SK-N-SH treated with all-trans-retinoic acid at 6 μM for 48 hours (cell line): ENCODE measurements around the gene REPS2.

Experiments
- ATAC-seq: fragments of 200-7000 bp; cut with Tn5 transposase; 3 replicates; pipeline ENCODE4 v1.9.1; 2020; ENCODE audit warnings: mild to moderate bottlenecking, moderate library complexity
- ARNTL ChIP-seq: fragments of 450-650 bp; formaldehyde crosslinking; IDR thresholded peaks from 2 replicates; pipeline ENCODE4 v1.5.0; 2020; ENCODE audit warnings: low read depth, mild to moderate bottlenecking, moderate library complexity, borderline replicate concordance
- BACH2 ChIP-seq: fragments of 250-450 bp; sonication (Bioruptor Pico); IDR thresholded peaks from 2 replicates; pipeline ENCODE4 v1.9.0; 2021; ENCODE audit warnings: mild to moderate bottlenecking, borderline replicate concordance
- CREB5 ChIP-seq: fragments of 250-450 bp; sonication (Bioruptor Pico); IDR thresholded peaks from 2 replicates; pipeline ENCODE4 v1.5.1; 2020; ENCODE audit warnings: low read depth, mild to moderate bottlenecking, moderate library complexity
- CSDC2 ChIP-seq: fragments of 250-450 bp; sonication (Bioruptor Pico); IDR thresholded peaks from 2 replicates; pipeline ENCODE4 v1.5.0; 2020; ENCODE audit warnings: mild to moderate bottlenecking, moderate library complexity
- CSRNP3 ChIP-seq: fragments of 250-450 bp; sonication (Bioruptor Pico); IDR thresholded peaks from 2 replicates; pipeline ENCODE4 v1.5.1; 2021; ENCODE audit warnings: mild to moderate bottlenecking, moderate library complexity
- ESRRG ChIP-seq: fragments of 250-450 bp; sonication (Bioruptor Pico); IDR thresholded peaks from 2 replicates; pipeline ENCODE4 v1.6.1; 2021; ENCODE audit warnings: mild to moderate bottlenecking
- GLIS3 ChIP-seq: fragments of 250-450 bp; sonication (Bioruptor Pico); IDR thresholded peaks from 2 replicates; pipeline ENCODE4 v1.5.0; 2020; ENCODE audit warnings: mild to moderate bottlenecking, moderate library complexity
- ISL1 ChIP-seq: fragments of 250-450 bp; sonication (Bioruptor Pico); IDR thresholded peaks from 2 replicates; pipeline ENCODE4 v2.1.2; 2022; ENCODE audit warnings: mild to moderate bottlenecking, moderate library complexity
- OSR1 ChIP-seq: fragments of 250-450 bp; sonication (Bioruptor Pico); IDR thresholded peaks from 2 replicates; pipeline ENCODE4 v1.8.0; 2022; ENCODE audit warnings: moderate library complexity, mild to moderate bottlenecking, inconsistent platforms
- PPARA ChIP-seq: fragments of 250-450 bp; sonication (Bioruptor Pico); IDR thresholded peaks from 2 replicates; pipeline ENCODE4 v1.5.0; 2020; ENCODE audit warnings: mild to moderate bottlenecking, borderline replicate concordance
- RARB ChIP-seq: fragments of 250-450 bp; sonication (Bioruptor Pico); IDR thresholded peaks from 2 replicates; pipeline ENCODE4 v1.8.0; 2021; ENCODE audit warnings: mild to moderate bottlenecking, moderate library complexity
- SNAI2 ChIP-seq: fragments of 250-450 bp; sonication (Bioruptor Pico); IDR thresholded peaks from 2 replicates; pipeline ENCODE4 v1.5.0; 2020; ENCODE audit warnings: mild to moderate bottlenecking, moderate library complexity
- TCF4 ChIP-seq: fragments of 250-450 bp; sonication (Bioruptor Pico); IDR thresholded peaks from 2 replicates; pipeline ENCODE4 v1.8.0; 2021; ENCODE audit warnings: mild to moderate bottlenecking, moderate library complexity, borderline replicate concordance
- TSHZ2 ChIP-seq: fragments of 250-450 bp; sonication (Bioruptor Pico); IDR thresholded peaks from 2 replicates; pipeline ENCODE4 v1.5.0; 2020; ENCODE audit warnings: mild to moderate bottlenecking, moderate library complexity
- ZC3H10 ChIP-seq: fragments of 250-450 bp; sonication (Bioruptor Pico); IDR thresholded peaks from 2 replicates; pipeline ENCODE4 v1.5.1; 2021; ENCODE audit warnings: mild to moderate bottlenecking, moderate library complexity
- ZFP30 ChIP-seq: fragments of 450-650 bp; formaldehyde crosslinking; IDR thresholded peaks from 2 replicates; pipeline ENCODE4 v1.5.0; 2022; ENCODE audit warnings: mild to moderate bottlenecking, moderate library complexity
- ZNF565 ChIP-seq: fragments of 450-650 bp; formaldehyde crosslinking; conservative IDR thresholded peaks from 2 replicates; pipeline ENCODE4 v1.5.0; 2020; ENCODE audit warnings: low read depth, mild to moderate bottlenecking, moderate library complexity
- ZNF70 ChIP-seq: fragments of 450-650 bp; formaldehyde crosslinking; IDR thresholded peaks from 2 replicates; pipeline ENCODE4 v1.5.0; 2020; ENCODE audit warnings: mild to moderate bottlenecking, moderate library complexity
- ZNF8 ChIP-seq: fragments of 450-650 bp; formaldehyde crosslinking; IDR thresholded peaks from 2 replicates; pipeline ENCODE4 v1.5.0; 2020; ENCODE audit warnings: mild to moderate bottlenecking, moderate library complexity
- TF ChIP-seq, protein P1 (sequence below): fragments of 250-450 bp; sonication (Bioruptor Pico); IDR thresholded peaks from 2 replicates; pipeline ENCODE4 v1.8.0; 2020; ENCODE audit warnings: mild to moderate bottlenecking, moderate library complexity, borderline replicate concordance
- TF ChIP-seq, protein P2 (sequence below): fragments of 250-450 bp; sonication (Bioruptor Pico); IDR thresholded peaks from 2 replicates; pipeline ENCODE4 v1.8.0; 2021; ENCODE audit warnings: low read depth, mild to moderate bottlenecking, moderate library complexity, borderline replicate concordance

REPS2 gene

GRCh38 chrX:16946361-16946964, at the start of gene REPS2:
Gene REPS2 (plus strand): TSS chrX:16946658. CDS start chrX:16946862, 204 bp downstream.
- TF ChIP-seq CREB5 (no peak), ISL1 (CRISPR knock-in tag) (no peak), OSR1 (CRISPR knock-in tag) (no peak), TSHZ2 (no peak), CSDC2 (CRISPR knock-in tag) (no peak), SNAI2 (CRISPR knock-in tag) (no peak), ESRRG (no peak), CSRNP3 (CRISPR knock-in tag) (no peak), RARB (CRISPR knock-in tag) (no peak), ZC3H10 (no peak), ZNF8 (no peak), ZNF565 (CRISPR knock-in tag) (no peak), BACH2 (no peak), PPARA (CRISPR knock-in tag) (no peak), ARNTL (no peak), ZFP30 (CRISPR knock-in tag) (no peak), ZNF70 (CRISPR knock-in tag) (no peak)
- TF ChIP-seq, protein P1, sequence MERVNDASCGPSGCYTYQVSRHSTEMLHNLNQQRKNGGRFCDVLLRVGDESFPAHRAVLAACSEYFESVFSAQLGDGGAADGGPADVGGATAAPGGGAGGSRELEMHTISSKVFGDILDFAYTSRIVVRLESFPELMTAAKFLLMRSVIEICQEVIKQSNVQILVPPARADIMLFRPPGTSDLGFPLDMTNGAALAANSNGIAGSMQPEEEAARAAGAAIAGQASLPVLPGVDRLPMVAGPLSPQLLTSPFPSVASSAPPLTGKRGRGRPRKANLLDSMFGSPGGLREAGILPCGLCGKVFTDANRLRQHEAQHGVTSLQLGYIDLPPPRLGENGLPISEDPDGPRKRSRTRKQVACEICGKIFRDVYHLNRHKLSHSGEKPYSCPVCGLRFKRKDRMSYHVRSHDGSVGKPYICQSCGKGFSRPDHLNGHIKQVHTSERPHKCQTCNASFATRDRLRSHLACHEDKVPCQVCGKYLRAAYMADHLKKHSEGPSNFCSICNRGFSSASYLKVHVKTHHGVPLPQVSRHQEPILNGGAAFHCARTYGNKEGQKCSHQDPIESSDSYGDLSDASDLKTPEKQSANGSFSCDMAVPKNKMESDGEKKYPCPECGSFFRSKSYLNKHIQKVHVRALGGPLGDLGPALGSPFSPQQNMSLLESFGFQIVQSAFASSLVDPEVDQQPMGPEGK (CRISPR knock-in tag), result no peak
- TF ChIP-seq, all 23 proteins: peak for 0
- ATAC-seq, result peak; percentile 96

- TF ChIP-seq, protein P2, sequence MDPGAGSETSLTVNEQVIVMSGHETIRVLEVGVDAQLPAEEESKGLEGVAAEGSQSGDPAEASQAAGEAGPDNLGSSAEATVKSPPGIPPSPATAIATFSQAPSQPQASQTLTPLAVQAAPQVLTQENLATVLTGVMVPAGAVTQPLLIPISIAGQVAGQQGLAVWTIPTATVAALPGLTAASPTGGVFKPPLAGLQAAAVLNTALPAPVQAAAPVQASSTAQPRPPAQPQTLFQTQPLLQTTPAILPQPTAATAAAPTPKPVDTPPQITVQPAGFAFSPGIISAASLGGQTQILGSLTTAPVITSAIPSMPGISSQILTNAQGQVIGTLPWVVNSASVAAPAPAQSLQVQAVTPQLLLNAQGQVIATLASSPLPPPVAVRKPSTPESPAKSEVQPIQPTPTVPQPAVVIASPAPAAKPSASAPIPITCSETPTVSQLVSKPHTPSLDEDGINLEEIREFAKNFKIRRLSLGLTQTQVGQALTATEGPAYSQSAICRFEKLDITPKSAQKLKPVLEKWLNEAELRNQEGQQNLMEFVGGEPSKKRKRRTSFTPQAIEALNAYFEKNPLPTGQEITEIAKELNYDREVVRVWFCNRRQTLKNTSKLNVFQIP, result no peak
- TF ChIP-seq, all 23 proteins: peak for 0
- ATAC-seq, result no peak
Measured at GRCh38 chrX:16897445-16897844, 49.0 kb upstream of the REPS2 start.

DNA sequence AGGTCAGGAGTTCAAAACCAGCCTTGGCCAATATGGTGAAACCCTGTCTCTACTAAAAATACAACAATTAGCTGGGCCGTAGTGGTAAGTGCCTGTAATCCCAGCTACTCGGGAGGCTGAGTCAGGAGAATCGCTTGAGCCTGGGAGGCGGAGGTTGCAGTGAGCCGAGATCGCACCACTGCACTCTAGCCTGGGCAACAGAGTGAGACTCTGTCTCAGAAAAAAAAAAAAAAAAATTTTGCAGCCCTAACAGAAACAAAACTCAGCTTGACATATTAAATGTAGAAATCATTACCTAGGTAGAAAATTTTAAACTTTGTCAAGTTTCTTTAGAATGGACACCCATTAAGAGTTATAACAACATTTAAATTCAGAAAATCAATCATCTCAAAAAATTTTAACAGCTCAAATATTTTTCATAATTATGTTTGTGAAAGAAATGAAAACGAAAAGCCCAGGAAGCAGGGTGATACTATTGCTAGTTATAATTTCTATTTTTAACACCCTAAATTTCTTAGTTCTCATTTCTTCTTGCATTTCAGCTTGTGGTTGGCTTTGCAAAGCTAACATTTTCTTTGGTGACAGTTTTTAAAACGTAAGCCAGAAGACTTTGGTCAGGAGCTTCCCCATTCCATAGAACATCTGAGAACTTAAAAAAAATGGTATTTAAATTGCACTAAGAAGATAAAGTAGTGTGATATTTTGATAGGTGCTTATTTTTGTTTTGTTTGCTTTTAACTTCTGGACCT, 43.0 kb upstream of the REPS2 start:
- TF ChIP-seq BACH2 (no peak), GLIS3 (CRISPR knock-in tag) (no peak), TSHZ2 (no peak), TCF4 (CRISPR knock-in tag) (no peak), CSDC2 (CRISPR knock-in tag) (no peak)
- ATAC-seq, result no peak
